ENCODE measurements around the gene CDH4. TPM values are rescaled to one million over a fixed set of nuclear protein-coding genes. Genes with fewer than 3 reads are reported as not detected.

CDH4 gene
- polyA plus RNA-seq, 1 donor (not counting 4 experiments of a cell fraction or from before 2014, with no cell fraction given): 2.2 TPM

GRCh38 chr20:61626412-61626811 lies 374.4 kb downstream of the CDH4 start:
- TF ChIP-seq EZH2 (IDR thresholded peaks at IDR 0.05; ENCODE audit: low read length) (no peak), CTCF (optimal IDR thresholded peaks at IDR 0.05 in 1 of 3, IDR thresholded peaks at IDR 0.05 in 1 of 3, conservative IDR thresholded peaks at IDR 0.05 in 1 of 3; ENCODE audit: extremely low read depth in 1 of 3, insufficient read depth in 2 of 3, low read length in 3 of 3) (no peak)
- H2AFZ ChIP-seq (ENCODE audit: control insufficient read depth, low read length): no peak overlapping the region
- dilution Hi-C loops (cut with MboI; ENCODE audit: extremely low pct_ligation_motif_present, low sequenced_read_pairs): no loop called here
- no peaks in the 10 kb centered on the region for H3K9me1 ChIP-seq (ENCODE audit: control insufficient read depth, extremely low read depth, insufficient read depth, low read length)
- H3K4me1 ChIP-seq (ENCODE audit: control insufficient read depth, extremely low read depth, insufficient read depth, low read length): peaks cover 20% of the 10 kb centered on the region
- H3K4me3 ChIP-seq (ENCODE audit: control insufficient read depth in 2 of 3, extremely low read depth in 1 of 3, insufficient read depth in 2 of 3, low read depth in 1 of 3, low read length in 3 of 3): no peak overlapping the region
- no peak overlapping the region for H3K9ac ChIP-seq (ENCODE audit: control insufficient read depth, extremely low read depth, insufficient read depth, low read length)
- no peaks in the 10 kb centered on the region for H3K79me2 ChIP-seq (ENCODE audit: control insufficient read depth, insufficient read depth, low read length)
- H4K20me1 ChIP-seq (ENCODE audit: control insufficient read depth, extremely low read depth, insufficient read depth, low read length): peaks cover 11% of the 10 kb centered on the region
- no peak for DNase-seq (ENCODE audit: low read depth, low spot score)
- no peak overlapping the region for H3K27ac ChIP-seq (ENCODE audit: control insufficient read depth, insufficient read depth, low read length)
- H3K27me3 ChIP-seq (ENCODE audit: control insufficient read depth, extremely low read depth, insufficient read depth, low read length): peaks cover 30% of the 10 kb centered on the region
- no peaks in the 10 kb centered on the region for H3K9me3 ChIP-seq (ENCODE audit: control insufficient read depth, low read depth, low read length)
- FAIRE-seq: no peak
- H3K36me3 ChIP-seq (ENCODE audit: control insufficient read depth in 2 of 2, extremely low read depth in 1 of 2, insufficient read depth in 2 of 2, low read length in 2 of 2): no peaks in the 10 kb centered on the region
- H3K4me2 ChIP-seq (ENCODE audit: control insufficient read depth, extremely low read depth, insufficient read depth, low read depth, low read length): no peak overlapping the region

GRCh38 chr20:61627791-61628415 lies 375.8 kb downstream of the CDH4 start:
- FAIRE-seq: no peak
- Histone ChIP-seq H3K27ac (ENCODE audit: control insufficient read depth, insufficient read depth, low read length) (no peak overlapping the region), H3K27me3 (ENCODE audit: control insufficient read depth, extremely low read depth, insufficient read depth, low read length) (peaks cover 30% of the 10 kb centered on the region), H3K4me1 (ENCODE audit: control insufficient read depth, extremely low read depth, insufficient read depth, low read length) (peaks cover 20% of the 10 kb centered on the region), H4K20me1 (ENCODE audit: control insufficient read depth, extremely low read depth, insufficient read depth, low read length) (peaks cover 10% of the 10 kb centered on the region), H3K9me1 (ENCODE audit: control insufficient read depth, extremely low read depth, insufficient read depth, low read length) (no peaks in the 10 kb centered on the region), H3K79me2 (ENCODE audit: control insufficient read depth, insufficient read depth, low read length) (no peaks in the 10 kb centered on the region), H3K36me3 (ENCODE audit: control insufficient read depth in 2 of 2, extremely low read depth in 1 of 2, insufficient read depth in 2 of 2, low read length in 2 of 2) (no peaks in the 10 kb centered on the region), H3K4me2 (ENCODE audit: control insufficient read depth, extremely low read depth, insufficient read depth, low read depth, low read length) (peak overlapping the region; percentile 51), H3K4me3 (ENCODE audit: control insufficient read depth in 2 of 3, extremely low read depth in 1 of 3, insufficient read depth in 2 of 3, low read depth in 1 of 3, low read length in 3 of 3) (no peak overlapping the region), H3K9ac (ENCODE audit: control insufficient read depth, extremely low read depth, insufficient read depth, low read length) (no peak overlapping the region), H3K9me3 (ENCODE audit: control insufficient read depth, low read depth, low read length) (no peaks in the 10 kb centered on the region), H2AFZ (ENCODE audit: control insufficient read depth, low read length) (no peak overlapping the region)
- DNase-seq (ENCODE audit: low read depth, low spot score): no peak
- dilution Hi-C loops (cut with MboI; ENCODE audit: extremely low pct_ligation_motif_present, low sequenced_read_pairs): no loop called here
- TF ChIP-seq CTCF (optimal IDR thresholded peaks at IDR 0.05 in 1 of 3, IDR thresholded peaks at IDR 0.05 in 1 of 3, conservative IDR thresholded peaks at IDR 0.05 in 1 of 3; ENCODE audit: extremely low read depth in 1 of 3, insufficient read depth in 2 of 3, low read length in 3 of 3) (no peak), EZH2 (IDR thresholded peaks at IDR 0.05; ENCODE audit: low read length) (no peak)

Data from keratinocyte (primary cell).